Keratinocyte (primary cell): ENCODE results near the gene UBE4B. TPM values are rescaled to one million over a fixed set of nuclear protein-coding genes. Genes with fewer than 3 reads are reported as not detected.
"Not testable (repeated sequence)": the region's sequence is repeated elsewhere in the genome, so short reads cannot be mapped to it uniquely, and the experiment has no call there.

ENCODE experiments used
- DNase-seq: peaks from one replicate; pipeline ENCODE4 v3.0.0-alpha.2; 2011; ENCODE audit warnings: low read depth, missing footprints, low spot score
- FAIRE-seq: peaks from 2 replicates; lab custom pipeline; 2011; peaks lifted over from hg19 to GRCh38; lab: Jason Lieb, UNC
- H2AFZ ChIP-seq: 2 replicates; pipeline ENCODE4 v1.6.0; 2012; ENCODE audit warnings: low read length, control low read depth, inconsistent platforms; ENCODE audit not compliant: control insufficient read depth
- H3K27ac ChIP-seq: 2 replicates; pipeline ENCODE4 v1.5.1; 2011; ENCODE audit warnings: low read length; ENCODE audit not compliant: control insufficient read depth, insufficient read depth
- H3K27me3 ChIP-seq: 3 replicates; pipeline ENCODE4 v1.6.0; 2011; ENCODE audit warnings: low read length; ENCODE audit not compliant: control insufficient read depth, insufficient read depth; ENCODE audit errors: extremely low read depth
- H3K36me3 ChIP-seq, 2 experiments: 2 replicates in 1 of 2; 3 replicates in 1 of 2; pipeline ENCODE4 v1.5.1; 2011; ENCODE audit warnings: low read length in 2 of 2, mild to moderate bottlenecking in 1 of 2; ENCODE audit not compliant: control insufficient read depth in 2 of 2, insufficient read depth in 2 of 2; ENCODE audit errors: extremely low read depth in 1 of 2
- H3K4me1 ChIP-seq: 3 replicates; pipeline ENCODE4 v1.5.1; 2011; ENCODE audit warnings: low read length; ENCODE audit not compliant: control insufficient read depth, insufficient read depth; ENCODE audit errors: extremely low read depth
- H3K4me2 ChIP-seq: 3 replicates; pipeline ENCODE4 v1.6.0; 2011; ENCODE audit warnings: low read depth, low read length; ENCODE audit not compliant: control insufficient read depth, insufficient read depth; ENCODE audit errors: extremely low read depth
- H3K4me3 ChIP-seq, 3 experiments: fragments of 200-600 bp in 1 of 3; sonication (generic) in 1 of 3; 2 replicates in 2 of 3; 3 replicates in 1 of 3; pipeline ENCODE4 v1.5.1; 2011 to 2016; ENCODE audit warnings: low read length in 3 of 3, mild to moderate bottlenecking in 3 of 3, control low read depth in 2 of 3, inconsistent platforms in 1 of 3, low read depth in 1 of 3, mixed read lengths in 1 of 3, mixed run types in 1 of 3, moderate library complexity in 1 of 3; ENCODE audit not compliant: control insufficient read depth in 2 of 3, insufficient read depth in 2 of 3; ENCODE audit errors: extremely low read depth in 1 of 3
- H3K79me2 ChIP-seq: 2 replicates; pipeline ENCODE4 v1.6.0; 2012; ENCODE audit warnings: low read length; ENCODE audit not compliant: control insufficient read depth, insufficient read depth
- H3K9ac ChIP-seq: 3 replicates; pipeline ENCODE4 v1.6.0; 2011; ENCODE audit warnings: low read length; ENCODE audit not compliant: control insufficient read depth, insufficient read depth; ENCODE audit errors: extremely low read depth
- H3K9me1 ChIP-seq: 3 replicates; pipeline ENCODE4 v1.6.0; 2011; ENCODE audit warnings: low read length; ENCODE audit not compliant: control insufficient read depth, insufficient read depth; ENCODE audit errors: extremely low read depth
- H3K9me3 ChIP-seq: 2 replicates; pipeline ENCODE4 v1.5.1; 2012; ENCODE audit warnings: low read depth, low read length; ENCODE audit not compliant: control insufficient read depth
- H4K20me1 ChIP-seq: 3 replicates; pipeline ENCODE4 v1.6.0; 2011; ENCODE audit warnings: low read length; ENCODE audit not compliant: control insufficient read depth, insufficient read depth; ENCODE audit errors: extremely low read depth
- EZH2 ChIP-seq: IDR thresholded peaks from one replicate; pipeline ENCODE4 v1.6.1; 2012; ENCODE audit warnings: inconsistent platforms, mild to moderate bottlenecking, low read length, moderate library complexity
- dilution Hi-C: fragments of 300-500 bp; cut with MboI; formaldehyde crosslinking; loops from one replicate; pipeline ENCODE4 v1.7.0; 2020; ENCODE audit warnings: low sequenced_read_pairs; ENCODE audit not compliant: extremely low pct_ligation_motif_present
- polyA plus RNA-seq, 5 experiments: library from polyadenylated mRNA; depleted of rRNA in 3 of 5; stranded (reverse) in 3 of 5; stranded (forward) in 1 of 5; unstranded in 1 of 5; fragments of >200 nt; gene quantifications; 1 replicate in 1 of 5; 2 replicates in 3 of 5; 3 replicates in 1 of 5; pipeline versions ENCODE4 v1.2.1 to v1.2.3, GENCODE V29; 2011 to 2012; ENCODE audit warnings: missing spikeins in 2 of 5, low read depth in 1 of 5, low replicate concordance in 1 of 5
- TF ChIP-seq, protein P1 (sequence below), 3 experiments: IDR thresholded peaks in 1 of 3; conservative IDR thresholded peaks in 1 of 3; optimal IDR thresholded peaks in 1 of 3; 2 replicates in 2 of 3; 3 replicates in 1 of 3; pipeline versions ENCODE3 to v1.5.1; 2011; ENCODE audit warnings: low read length in 3 of 3, mild to moderate bottlenecking in 3 of 3, moderate library complexity in 2 of 3, control low read depth in 1 of 3, inconsistent platforms in 1 of 3; ENCODE audit not compliant: insufficient read depth in 2 of 3; ENCODE audit errors: extremely low read depth in 1 of 3

UBE4B gene
- polyA plus RNA-seq, 1 donor (not counting 4 experiments of a cell fraction or from before 2014, with no cell fraction given), result 14.3 TPM

DNA sequence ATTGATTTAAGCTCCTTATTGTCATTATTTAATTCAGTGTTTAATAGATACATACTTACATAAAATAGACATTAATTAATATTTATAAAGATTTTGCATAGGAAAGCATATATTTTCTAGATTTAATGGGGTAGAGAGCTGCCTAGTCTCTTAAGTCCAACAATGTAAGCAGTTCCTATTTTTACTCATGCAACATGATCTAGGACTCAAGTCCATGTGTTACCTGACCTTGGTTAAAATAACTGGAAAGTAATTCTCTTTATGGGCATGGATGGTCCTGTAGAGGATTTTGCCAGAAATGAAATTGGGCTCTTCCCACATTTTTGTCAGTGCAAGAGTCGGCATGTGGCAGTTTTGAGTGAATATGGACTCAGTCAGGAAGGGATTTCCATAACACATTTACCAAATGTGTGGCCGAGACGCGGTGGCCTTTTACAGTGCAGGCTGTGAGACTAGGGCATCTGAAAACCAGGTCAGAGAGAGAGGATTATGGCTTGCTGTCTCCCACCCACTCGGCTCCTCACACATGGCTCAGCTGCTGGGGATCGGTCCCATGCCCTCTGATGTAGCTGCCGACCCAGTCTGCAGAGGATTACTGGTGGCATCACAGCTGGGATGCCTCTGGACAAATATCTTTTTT lies 171.4 kb downstream of the UBE4B start:
- H3K27ac ChIP-seq, result no peak overlapping the region
- DNase-seq, result no peak
- no peak overlapping the region for H3K4me3 ChIP-seq
- no peaks in the 10 kb centered on the region for H3K9me1 ChIP-seq
- no peak overlapping the region for H2AFZ ChIP-seq
- H3K27me3 ChIP-seq, result no peaks in the 10 kb centered on the region
- no peak for FAIRE-seq
- no peaks in the 10 kb centered on the region for H3K9me3 ChIP-seq
- no peak overlapping the region for H3K4me2 ChIP-seq
- H3K36me3 ChIP-seq, result no peaks in the 10 kb centered on the region
- TF ChIP-seq EZH2, result no peak
- TF ChIP-seq, protein P1, sequence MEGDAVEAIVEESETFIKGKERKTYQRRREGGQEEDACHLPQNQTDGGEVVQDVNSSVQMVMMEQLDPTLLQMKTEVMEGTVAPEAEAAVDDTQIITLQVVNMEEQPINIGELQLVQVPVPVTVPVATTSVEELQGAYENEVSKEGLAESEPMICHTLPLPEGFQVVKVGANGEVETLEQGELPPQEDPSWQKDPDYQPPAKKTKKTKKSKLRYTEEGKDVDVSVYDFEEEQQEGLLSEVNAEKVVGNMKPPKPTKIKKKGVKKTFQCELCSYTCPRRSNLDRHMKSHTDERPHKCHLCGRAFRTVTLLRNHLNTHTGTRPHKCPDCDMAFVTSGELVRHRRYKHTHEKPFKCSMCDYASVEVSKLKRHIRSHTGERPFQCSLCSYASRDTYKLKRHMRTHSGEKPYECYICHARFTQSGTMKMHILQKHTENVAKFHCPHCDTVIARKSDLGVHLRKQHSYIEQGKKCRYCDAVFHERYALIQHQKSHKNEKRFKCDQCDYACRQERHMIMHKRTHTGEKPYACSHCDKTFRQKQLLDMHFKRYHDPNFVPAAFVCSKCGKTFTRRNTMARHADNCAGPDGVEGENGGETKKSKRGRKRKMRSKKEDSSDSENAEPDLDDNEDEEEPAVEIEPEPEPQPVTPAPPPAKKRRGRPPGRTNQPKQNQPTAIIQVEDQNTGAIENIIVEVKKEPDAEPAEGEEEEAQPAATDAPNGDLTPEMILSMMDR (optimal IDR thresholded peaks at IDR 0.05 in 1 of 3, IDR thresholded peaks at IDR 0.05 in 1 of 3, conservative IDR thresholded peaks at IDR 0.05 in 1 of 3; ENCODE audit: extremely low read depth in 1 of 3, insufficient read depth in 2 of 3, low read length in 3 of 3), result no peak
- dilution Hi-C loops, result no loop called here
- H3K9ac ChIP-seq, result no peak overlapping the region
- no peaks in the 10 kb centered on the region for H3K79me2 ChIP-seq
- no peaks in the 10 kb centered on the region for H3K4me1 ChIP-seq
- no peaks in the 10 kb centered on the region for H4K20me1 ChIP-seq

- FAIRE-seq, H3K4me3 ChIP-seq, H3K9me3 ChIP-seq, H3K9me1 ChIP-seq, H3K27me3 ChIP-seq, H4K20me1 ChIP-seq, H3K4me1 ChIP-seq, DNase-seq, H3K27ac ChIP-seq, H3K36me3 ChIP-seq, H3K9ac ChIP-seq, H3K4me2 ChIP-seq, H3K79me2 ChIP-seq, H2AFZ ChIP-seq, dilution Hi-C loops: not testable (repeated sequence)
Measured at GRCh38 chr1:10205206-10205605, 172.4 kb downstream of the UBE4B start.

- no peak overlapping the region for H3K27ac ChIP-seq
- no peaks in the 10 kb centered on the region for H3K36me3 ChIP-seq
- H2AFZ ChIP-seq, result no peak overlapping the region
- H3K27me3 ChIP-seq, result no peaks in the 10 kb centered on the region
- no peak for FAIRE-seq
- peaks cover 19% of the 10 kb centered on the region for H3K79me2 ChIP-seq
- peaks cover 16% of the 10 kb centered on the region for H3K4me1 ChIP-seq
- no peak overlapping the region for H3K9ac ChIP-seq
- no peaks in the 10 kb centered on the region for H4K20me1 ChIP-seq
- H3K4me3 ChIP-seq, result no peak overlapping the region
- TF ChIP-seq, protein P1 (optimal IDR thresholded peaks at IDR 0.05 in 1 of 3, IDR thresholded peaks at IDR 0.05 in 1 of 3, conservative IDR thresholded peaks at IDR 0.05 in 1 of 3; ENCODE audit: extremely low read depth in 1 of 3, insufficient read depth in 2 of 3, low read length in 3 of 3), result no peak
- TF ChIP-seq EZH2, result no peak
- dilution Hi-C loops, result no loop called here
- H3K4me2 ChIP-seq, result no peak overlapping the region
- no peaks in the 10 kb centered on the region for H3K9me1 ChIP-seq
- no peaks in the 10 kb centered on the region for H3K9me3 ChIP-seq
- no peak for DNase-seq
Measured at GRCh38 chr1:10207810-10208209, 175.1 kb downstream of the UBE4B start.
